ENCODE results near the gene ZNF579. TPM values are rescaled to one million over a fixed set of nuclear protein-coding genes. Genes with fewer than 3 reads are reported as not detected.

ZNF579 gene
- total RNA-seq, 2 experiments from 2014 or later, result 10.1 to 10.4 TPM

DNA sequence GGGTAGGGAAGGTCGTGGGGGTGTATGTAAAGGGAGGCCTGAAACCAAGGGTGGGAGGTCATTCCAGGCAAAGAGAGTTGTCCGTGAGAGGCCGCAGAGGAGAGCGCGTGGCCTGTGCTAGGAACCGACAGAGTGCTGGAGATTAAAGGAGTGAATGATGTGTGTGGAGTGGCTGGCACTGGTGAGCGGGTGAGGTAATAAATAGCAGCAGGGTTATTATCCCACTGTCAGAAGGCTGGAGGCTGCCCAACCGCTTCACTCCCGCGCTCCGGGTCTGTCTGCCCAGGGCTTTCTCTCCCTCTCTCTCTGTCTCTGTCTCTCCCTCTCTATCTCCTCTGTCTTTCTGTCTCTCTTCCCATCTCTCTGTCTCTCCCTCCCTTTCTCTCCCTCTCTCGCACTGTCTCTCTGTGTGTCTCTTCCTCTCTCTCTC lies 17.4 kb downstream of the ZNF579 start:
- H3K9me3 Mint-ChIP-seq, result peaks cover 3% of the 10 kb centered on the region
- peaks cover 5% of the 10 kb centered on the region for H3K27me3 Mint-ChIP-seq
- POLR2A ChIA-PET, result no interaction called here
- DNase-seq (no peak), ATAC-seq (ENCODE audit: low read depth) (no peak)
- H3K27ac Mint-ChIP-seq, result no peak overlapping the region
- H3K4me3 Mint-ChIP-seq, result no peak overlapping the region
- no peaks in the 10 kb centered on the region for H3K4me1 Mint-ChIP-seq
- H3K36me3 Mint-ChIP-seq, result no peaks in the 10 kb centered on the region

DNA sequence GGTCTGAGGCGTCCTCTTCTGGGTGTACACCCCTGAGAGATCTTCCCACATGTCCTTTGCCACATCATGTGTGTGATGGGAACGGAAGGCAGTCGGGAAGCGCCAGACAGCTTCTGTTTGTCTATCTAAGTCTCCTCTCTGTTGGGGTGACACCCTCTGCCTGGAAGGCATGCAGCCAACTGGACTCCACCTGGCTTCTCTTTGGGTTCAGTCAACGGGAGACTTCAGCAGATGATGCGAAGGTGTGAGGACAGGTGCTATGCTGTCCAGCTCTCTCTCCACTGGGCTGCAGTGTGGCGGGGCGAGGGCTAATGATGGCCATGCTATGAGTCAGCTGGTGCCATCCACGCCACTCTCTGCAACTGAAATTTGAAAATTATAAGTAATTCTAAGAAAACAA lies 21.0 kb downstream of the ZNF579 start:
- no peak overlapping the region for H3K27ac Mint-ChIP-seq
- H3K9me3 Mint-ChIP-seq, result peaks cover 3% of the 10 kb centered on the region
- no peaks in the 10 kb centered on the region for H3K36me3 Mint-ChIP-seq
- POLR2A ChIA-PET, result no interaction called here
- DNase-seq, result no peak
- peaks cover 1% of the 10 kb centered on the region for H3K4me1 Mint-ChIP-seq
- peaks cover 2% of the 10 kb centered on the region for H3K27me3 Mint-ChIP-seq
- no peak overlapping the region for H3K4me3 Mint-ChIP-seq
- ATAC-seq (ENCODE audit: low read depth), result no peak

GRCh38 chr19:55554741-55555152 lies 25.9 kb downstream of the ZNF579 start:
- Mint-ChIP-seq H3K36me3 (no peaks in the 10 kb centered on the region), H3K27me3 (peaks cover 6% of the 10 kb centered on the region), H3K4me1 (peaks cover 4% of the 10 kb centered on the region), H3K9me3 (no peaks in the 10 kb centered on the region), H3K27ac (no peak overlapping the region), H3K4me3 (no peak overlapping the region)
- DNase-seq (no peak), ATAC-seq (ENCODE audit: low read depth) (no peak)
- POLR2A ChIA-PET, result no interaction called here

GRCh38 chr19:55554302-55554701 lies 26.3 kb downstream of the ZNF579 start:
- no peak for ATAC-seq (ENCODE audit: low read depth)
- Mint-ChIP-seq H3K4me1 (peaks cover 4% of the 10 kb centered on the region), H3K4me3 (no peak overlapping the region), H3K27me3 (peaks cover 6% of the 10 kb centered on the region), H3K36me3 (no peaks in the 10 kb centered on the region), H3K27ac (no peak overlapping the region), H3K9me3 (no peaks in the 10 kb centered on the region)
- DNase-seq, result no peak
- POLR2A ChIA-PET, result no interaction called here

- no peak overlapping the region for H3K4me3 Mint-ChIP-seq
- no peak for ATAC-seq (ENCODE audit: low read depth)
- peaks cover 6% of the 10 kb centered on the region for H3K27me3 Mint-ChIP-seq
- H3K36me3 Mint-ChIP-seq, result no peaks in the 10 kb centered on the region
- POLR2A ChIA-PET, result no interaction called here
- no peak for DNase-seq
- H3K9me3 Mint-ChIP-seq, result no peaks in the 10 kb centered on the region
- peaks cover 4% of the 10 kb centered on the region for H3K4me1 Mint-ChIP-seq
- no peak overlapping the region for H3K27ac Mint-ChIP-seq
These were observed 27.1 kb downstream of the ZNF579 start for GRCh38 chr19:55553217-55554182.

DNA sequence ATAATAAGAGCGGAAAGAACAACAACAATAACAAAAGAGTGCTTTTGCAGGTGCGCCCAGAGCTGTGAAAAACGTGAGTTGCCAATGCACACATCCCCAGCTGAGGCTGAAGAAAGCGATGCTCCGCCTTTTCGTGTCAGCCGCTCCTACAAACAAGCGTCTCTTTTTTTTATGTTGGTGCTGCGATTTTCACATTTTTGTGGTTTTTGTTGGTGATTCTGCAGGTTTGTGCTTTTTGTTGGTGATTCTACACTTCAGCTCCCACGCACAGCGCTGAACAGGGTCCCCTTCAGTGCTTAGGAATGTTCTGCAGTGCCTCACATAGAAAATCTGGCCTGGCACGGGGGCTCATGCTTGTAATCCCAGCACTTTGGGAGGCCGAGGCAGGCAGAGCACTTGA lies 28.0 kb downstream of the ZNF579 start:
- POLR2A ChIA-PET, result no interaction called here
- Mint-ChIP-seq H3K4me3 (no peak overlapping the region), H3K9me3 (no peaks in the 10 kb centered on the region), H3K27ac (no peak overlapping the region), H3K27me3 (peaks cover 13% of the 10 kb centered on the region), H3K36me3 (no peaks in the 10 kb centered on the region), H3K4me1 (peaks cover 4% of the 10 kb centered on the region)
- ATAC-seq (ENCODE audit: low read depth) (no peak), DNase-seq (no peak)

DNA sequence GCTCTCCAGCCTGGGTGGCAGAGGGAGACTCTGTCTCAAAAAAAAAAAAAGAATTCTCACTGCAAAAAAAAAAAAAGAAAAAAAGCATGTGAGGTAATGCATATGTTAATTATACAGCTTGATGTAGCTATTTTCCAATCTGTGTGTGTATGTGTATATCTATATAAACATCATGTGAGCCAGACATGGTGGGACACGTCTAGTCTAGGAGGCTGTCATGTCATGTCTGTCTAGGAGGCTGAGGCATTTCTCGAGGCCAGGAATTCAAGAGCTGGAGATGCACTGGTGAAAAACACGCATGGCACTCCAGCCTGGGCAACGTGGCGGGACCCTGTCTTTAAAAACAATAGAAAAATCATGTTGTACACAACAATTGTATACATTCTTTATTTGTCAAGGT lies 28.4 kb downstream of the ZNF579 start:
- Mint-ChIP-seq H3K4me1 (peaks cover 4% of the 10 kb centered on the region), H3K36me3 (no peaks in the 10 kb centered on the region), H3K9me3 (no peaks in the 10 kb centered on the region), H3K4me3 (no peak overlapping the region), H3K27me3 (peaks cover 17% of the 10 kb centered on the region), H3K27ac (no peak overlapping the region)
- POLR2A ChIA-PET, result no interaction called here
- DNase-seq, result no peak
- ATAC-seq (ENCODE audit: low read depth), result no peak

- no peak overlapping the region for H3K4me3 Mint-ChIP-seq
- H3K27ac Mint-ChIP-seq, result no peak overlapping the region
- POLR2A ChIA-PET, result interaction anchor here (0.5 kb wide), 1 partner anchor 81 kb away, joined by 5 read pairs; no protein-coding TSS in a partner anchor
- H3K9me3 Mint-ChIP-seq, result no peaks in the 10 kb centered on the region
- no peaks in the 10 kb centered on the region for H3K36me3 Mint-ChIP-seq
- peaks cover 4% of the 10 kb centered on the region for H3K4me1 Mint-ChIP-seq
- ATAC-seq (ENCODE audit: low read depth), result no peak
- peaks cover 17% of the 10 kb centered on the region for H3K27me3 Mint-ChIP-seq
- DNase-seq, result no peak
These were observed 30.4 kb downstream of the ZNF579 start for GRCh38 chr19:55550321-55550650.

- POLR2A ChIA-PET, result interaction anchor here (0.5 kb wide), 1 partner anchor 81 kb away, joined by 5 read pairs; no protein-coding TSS in a partner anchor
- no peak overlapping the region for H3K27ac Mint-ChIP-seq
- no peak for ATAC-seq (ENCODE audit: low read depth)
- H3K27me3 Mint-ChIP-seq, result peaks cover 17% of the 10 kb centered on the region
- DNase-seq, result no peak
- H3K4me1 Mint-ChIP-seq, result peaks cover 4% of the 10 kb centered on the region
- no peak overlapping the region for H3K4me3 Mint-ChIP-seq
- H3K9me3 Mint-ChIP-seq, result no peaks in the 10 kb centered on the region
- H3K36me3 Mint-ChIP-seq, result no peaks in the 10 kb centered on the region
These were observed 30.9 kb downstream of the ZNF579 start for GRCh38 chr19:55549500-55550320.

- peaks cover 12% of the 10 kb centered on the region for H3K27me3 Mint-ChIP-seq
These were observed 33.6 kb downstream of the ZNF579 start for GRCh38 chr19:55546822-55547614.

DNA sequence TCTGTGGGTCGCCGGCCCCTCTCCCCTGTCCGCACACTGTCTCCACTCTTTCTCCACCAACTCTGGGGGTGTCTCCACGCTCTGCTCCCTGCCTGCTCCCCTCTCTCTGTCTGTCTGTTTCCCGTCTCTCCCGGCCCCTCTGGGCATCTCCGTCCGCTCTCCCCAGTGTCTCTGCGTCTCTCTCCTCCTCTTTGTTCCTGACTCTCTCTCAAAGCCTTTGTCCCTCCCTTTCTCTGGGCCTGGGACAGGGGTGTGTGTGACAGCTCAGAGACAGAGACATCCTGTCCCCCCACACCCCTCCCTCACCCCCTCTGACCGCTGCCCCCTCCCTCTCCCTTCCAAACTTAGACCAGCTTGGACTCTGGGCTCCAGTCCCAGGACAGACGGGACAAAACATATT lies 34.6 kb downstream of the ZNF579 start:
- Mint-ChIP-seq H3K4me1 (peaks cover 1% of the 10 kb centered on the region), H3K9me3 (peaks cover 2% of the 10 kb centered on the region), H3K36me3 (no peaks in the 10 kb centered on the region), H3K27me3 (peaks cover 12% of the 10 kb centered on the region), H3K27ac (no peak overlapping the region), H3K4me3 (no peak overlapping the region)
- ATAC-seq (ENCODE audit: low read depth) (no peak), DNase-seq (no peak)
- POLR2A ChIA-PET, result no interaction called here

More at GRCh38 chr19:55546822-55547614, 33.6 kb downstream of the ZNF579 start:
- Mint-ChIP-seq H3K4me1 (peaks cover 1% of the 10 kb centered on the region), H3K36me3 (no peaks in the 10 kb centered on the region), H3K9me3 (peaks cover 2% of the 10 kb centered on the region), H3K4me3 (no peak overlapping the region), H3K27ac (no peak overlapping the region)
- POLR2A ChIA-PET, result no interaction called here
- no peak for DNase-seq
- ATAC-seq (ENCODE audit: low read depth), result no peak

GRCh38 chr19:55545443-55545842 lies 35.2 kb downstream of the ZNF579 start, which contains the start of gene SBK3:
Gene SBK3, minus strand, starts transcription at chr19:55545543. Its CDS starts 0 bp downstream, at chr19:55545543.
- ATAC-seq (ENCODE audit: low read depth), result no peak

More at GRCh38 chr19:55545443-55545842, 35.2 kb downstream of the ZNF579 start, which contains the start of gene SBK3:
- H3K36me3 Mint-ChIP-seq, result no peaks in the 10 kb centered on the region
- H3K27ac Mint-ChIP-seq, result no peak within 1 kb of the TSS
- POLR2A ChIA-PET, result no interaction called here
- no peak for DNase-seq
- peaks cover 2% of the 10 kb centered on the region for H3K9me3 Mint-ChIP-seq
- H3K4me3 Mint-ChIP-seq, result no peak within 1 kb of the TSS
- H3K4me1 Mint-ChIP-seq, result peaks cover 1% of the 10 kb centered on the region
- peaks cover 12% of the 10 kb centered on the region for H3K27me3 Mint-ChIP-seq
